ENCODE results near the gene FFAR1. TPM values are rescaled to one million over a fixed set of nuclear protein-coding genes. Genes with fewer than 3 reads are reported as not detected.
A peak's percentile ranks its signal among the peaks of the same experiment; 100 is the strongest.

Gene FFAR1
- total RNA-seq, 1 donor from 2014 or later = 0.18 TPM

DNA sequence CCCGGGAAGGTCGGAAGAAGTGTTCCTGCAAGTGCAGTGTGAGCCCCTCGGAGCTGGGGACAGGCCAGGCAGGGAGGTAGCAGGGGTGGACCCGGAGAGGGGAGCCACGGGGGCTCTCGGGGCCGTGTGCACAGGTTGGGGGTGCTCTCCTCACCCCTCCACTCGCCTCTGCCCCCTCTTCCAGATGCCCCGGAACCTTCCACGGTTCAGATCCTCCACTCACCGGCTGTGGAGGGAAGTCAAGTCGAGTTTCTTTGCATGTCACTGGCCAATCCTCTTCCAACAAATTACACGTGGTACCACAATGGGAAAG is 9.8 kb upstream of the FFAR1 start:
- Mint-ChIP-seq H3K9me3 (no peaks in the 10 kb centered on the region), H3K36me3 (ENCODE audit: low read depth) (no peaks in the 10 kb centered on the region), H3K27ac (no peak overlapping the region), H3K27me3 (ENCODE audit: insufficient read depth) (peaks cover 6% of the 10 kb centered on the region), H3K4me1 (ENCODE audit: low read depth) (peaks cover 24% of the 10 kb centered on the region), H3K4me3 (no peak overlapping the region)
- no peak for DNase-seq (ENCODE audit: low spot score)
- intact Hi-C loops (cut with micrococcal nuclease) = no loop called here

DNA sequence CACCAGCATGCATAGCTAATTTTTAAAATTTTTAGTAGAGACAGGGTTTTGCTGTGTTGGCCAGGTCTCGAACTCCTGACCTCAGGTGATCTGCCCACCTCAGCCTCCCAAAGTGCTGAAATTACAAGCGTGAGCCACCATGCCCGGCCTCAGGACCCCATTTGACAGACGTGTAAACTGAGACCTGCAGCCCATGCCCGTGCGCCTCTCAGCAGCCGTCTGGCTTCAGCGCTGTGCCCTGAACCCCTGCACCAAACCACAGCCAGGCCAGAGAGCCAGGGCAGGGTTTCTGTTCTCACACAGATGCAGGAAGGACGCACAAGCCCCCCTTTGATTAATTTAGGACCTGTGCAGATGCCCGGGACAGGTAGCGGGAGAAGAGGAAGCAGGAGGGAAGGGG is 7.3 kb upstream of the FFAR1 start:
- no peak overlapping the region for H3K4me3 Mint-ChIP-seq
- no peak overlapping the region for H3K27ac Mint-ChIP-seq
- H3K27me3 Mint-ChIP-seq (ENCODE audit: insufficient read depth) = peaks cover 6% of the 10 kb centered on the region
- no peaks in the 10 kb centered on the region for H3K36me3 Mint-ChIP-seq (ENCODE audit: low read depth)
- H3K4me1 Mint-ChIP-seq (ENCODE audit: low read depth) = peaks cover under 1% of the 10 kb centered on the region
- H3K9me3 Mint-ChIP-seq = no peaks in the 10 kb centered on the region
- no peak for DNase-seq (ENCODE audit: low spot score)
- intact Hi-C loops (cut with micrococcal nuclease) = no loop called here

DNA sequence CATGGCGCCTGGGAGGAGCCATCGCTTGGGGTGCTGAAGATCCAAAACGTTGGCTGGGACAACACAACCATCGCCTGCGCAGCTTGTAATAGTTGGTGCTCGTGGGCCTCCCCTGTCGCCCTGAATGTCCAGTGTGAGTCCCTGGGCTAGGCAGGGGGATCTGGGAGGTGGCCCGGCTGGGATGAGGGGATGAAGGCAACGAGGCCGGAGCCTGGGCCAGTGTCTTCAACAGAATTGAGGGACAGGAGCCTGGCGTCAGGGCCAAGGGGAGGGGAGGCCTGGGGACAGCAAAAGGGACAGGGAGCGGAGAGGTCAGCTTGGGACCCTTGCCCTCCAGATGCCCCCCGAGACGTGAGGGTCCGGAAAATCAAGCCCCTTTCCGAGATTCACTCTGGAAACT is 6.7 kb upstream of the FFAR1 start:
- H3K4me3 Mint-ChIP-seq = no peak overlapping the region
- intact Hi-C loops (cut with micrococcal nuclease) = no loop called here
- peaks cover 6% of the 10 kb centered on the region for H3K27me3 Mint-ChIP-seq (ENCODE audit: insufficient read depth)
- DNase-seq (ENCODE audit: low spot score) = no peak
- H3K27ac Mint-ChIP-seq = no peak overlapping the region
- H3K36me3 Mint-ChIP-seq (ENCODE audit: low read depth) = no peaks in the 10 kb centered on the region
- H3K9me3 Mint-ChIP-seq = no peaks in the 10 kb centered on the region
- peaks cover 6% of the 10 kb centered on the region for H3K4me1 Mint-ChIP-seq (ENCODE audit: low read depth)

DNA sequence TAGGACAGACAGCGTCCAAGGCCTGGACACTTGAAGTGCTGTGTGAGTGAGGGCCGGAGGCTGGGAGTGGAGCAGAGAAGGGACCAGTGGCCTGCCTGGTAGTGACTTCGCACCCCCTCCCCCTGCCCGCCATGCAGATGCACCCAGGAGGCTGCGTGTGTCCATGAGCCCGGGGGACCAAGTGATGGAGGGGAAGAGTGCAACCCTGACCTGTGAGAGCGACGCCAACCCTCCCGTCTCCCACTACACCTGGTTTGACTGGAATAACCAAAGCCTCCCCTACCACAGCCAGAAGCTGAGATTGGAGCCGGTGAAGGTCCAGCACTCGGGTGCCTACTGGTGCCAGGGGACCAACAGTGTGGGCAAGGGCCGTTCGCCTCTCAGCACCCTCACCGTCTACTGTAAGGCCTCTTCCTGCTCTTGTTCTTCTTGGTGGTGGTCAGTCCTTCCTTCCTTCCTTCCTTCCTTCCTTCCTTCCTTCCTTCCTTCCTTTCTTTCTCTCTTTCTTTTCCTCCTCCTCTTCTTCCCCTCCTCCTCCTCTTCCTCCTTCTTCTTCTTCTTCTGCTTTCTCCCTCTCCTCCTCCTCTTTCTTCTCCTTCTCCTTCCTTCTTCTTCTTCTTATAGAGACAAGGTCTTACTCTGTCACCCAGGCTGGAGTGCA is 6.0 kb upstream of the FFAR1 start:
- H3K4me3 Mint-ChIP-seq = no peak overlapping the region
- intact Hi-C loops (cut with micrococcal nuclease) = no loop called here
- H3K36me3 Mint-ChIP-seq (ENCODE audit: low read depth) = no peaks in the 10 kb centered on the region
- H3K27ac Mint-ChIP-seq = no peak overlapping the region
- H3K27me3 Mint-ChIP-seq (ENCODE audit: insufficient read depth) = peaks cover 6% of the 10 kb centered on the region
- H3K9me3 Mint-ChIP-seq = no peaks in the 10 kb centered on the region
- DNase-seq (ENCODE audit: low spot score) = no peak
- peaks cover 13% of the 10 kb centered on the region for H3K4me1 Mint-ChIP-seq (ENCODE audit: low read depth)

DNA sequence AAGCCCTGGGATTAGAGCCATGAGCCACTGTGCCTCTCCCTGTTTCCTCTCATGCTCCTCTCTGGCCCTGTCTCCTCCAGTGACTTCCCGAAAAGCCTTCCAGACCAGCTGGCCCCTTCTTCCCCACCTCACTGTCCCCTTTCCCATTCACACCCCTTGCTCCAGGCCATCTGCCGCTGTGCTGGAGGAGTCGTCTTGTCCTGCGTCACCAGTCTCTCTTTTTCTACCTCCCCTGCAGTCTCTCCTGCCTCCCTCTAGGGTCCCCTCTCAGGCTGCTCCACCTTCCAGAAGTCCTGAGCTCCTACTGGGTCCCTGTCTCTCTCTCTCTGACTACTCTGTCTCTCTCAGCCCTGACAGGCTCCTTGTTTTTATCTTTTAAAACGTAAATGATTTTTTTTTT is 5.3 kb upstream of the FFAR1 start:
- Mint-ChIP-seq H3K27me3 (ENCODE audit: insufficient read depth) (peaks cover 6% of the 10 kb centered on the region), H3K4me1 (ENCODE audit: low read depth) (peaks cover 20% of the 10 kb centered on the region), H3K9me3 (no peaks in the 10 kb centered on the region), H3K27ac (peak overlapping the region; percentile 27), H3K4me3 (no peak overlapping the region), H3K36me3 (ENCODE audit: low read depth) (no peaks in the 10 kb centered on the region)
- DNase-seq (ENCODE audit: low spot score) = no peak
- intact Hi-C loops (cut with micrococcal nuclease) = no loop called here

DNA sequence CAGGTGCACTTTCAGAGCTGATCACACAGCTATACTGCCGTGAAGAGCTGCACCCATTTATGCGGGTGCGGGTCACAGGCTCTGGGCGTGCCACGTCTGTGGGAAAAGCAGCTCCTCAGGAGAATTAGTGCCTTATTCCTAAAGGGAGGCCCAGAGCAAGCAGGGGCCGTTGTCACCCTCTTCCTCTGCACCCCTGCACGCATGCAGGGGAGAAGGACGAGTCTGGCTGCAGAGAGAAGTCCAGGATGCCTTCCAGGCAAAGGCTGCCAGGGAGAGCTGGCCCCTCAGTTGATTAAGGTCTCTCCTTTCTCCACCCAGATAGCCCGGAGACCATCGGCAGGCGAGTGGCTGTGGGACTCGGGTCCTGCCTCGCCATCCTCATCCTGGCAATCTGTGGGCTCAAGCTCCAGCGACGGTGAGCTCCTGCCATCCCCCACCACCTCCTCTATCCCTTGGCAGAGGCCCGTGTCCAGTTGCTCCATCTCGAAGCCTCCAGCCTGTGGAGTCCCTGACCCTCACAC is 3.1 kb upstream of the FFAR1 start:
- H3K9me3 Mint-ChIP-seq = no peaks in the 10 kb centered on the region
- peaks cover 37% of the 10 kb centered on the region for H3K4me1 Mint-ChIP-seq (ENCODE audit: low read depth)
- no peak overlapping the region for H3K27ac Mint-ChIP-seq
- H3K36me3 Mint-ChIP-seq (ENCODE audit: low read depth) = no peaks in the 10 kb centered on the region
- H3K27me3 Mint-ChIP-seq (ENCODE audit: insufficient read depth) = peaks cover 6% of the 10 kb centered on the region
- no peak overlapping the region for H3K4me3 Mint-ChIP-seq
- intact Hi-C loops (cut with micrococcal nuclease) = loop anchor here (5.0 kb wide), 2 partner anchors 137 to 202 kb away; partner anchors contain the start of gene FXYD7
- DNase-seq (ENCODE audit: low spot score) = no peak

DNA sequence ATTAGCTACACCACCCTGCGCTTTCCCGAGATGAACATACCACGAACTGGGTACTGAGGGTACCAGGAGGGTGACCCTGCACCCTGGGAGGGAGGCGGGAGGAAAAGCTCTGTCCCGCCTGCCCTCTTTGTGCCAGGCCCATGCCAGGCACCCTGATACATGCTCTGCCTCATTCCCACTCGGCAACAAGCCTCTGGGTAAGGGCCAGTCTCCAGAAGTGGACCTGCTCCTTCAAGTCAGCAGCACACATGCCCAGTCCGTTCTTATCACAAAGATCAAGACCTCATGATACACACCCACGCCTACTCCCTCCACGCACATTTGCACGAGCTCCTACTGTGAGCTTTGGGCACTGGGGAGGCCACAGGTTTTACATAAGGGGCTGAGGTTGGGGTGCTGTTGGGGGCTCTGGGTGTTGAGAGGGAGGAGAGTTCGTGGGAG is 2.0 kb upstream of the FFAR1 start:
- DNase-seq (ENCODE audit: low spot score) = no peak
- intact Hi-C loops (cut with micrococcal nuclease) = loop anchor here (2.0 to 5.0 kb wide), 4 partner anchors 39 to 203 kb away; partner anchors contain the start of gene FXYD7

DNA sequence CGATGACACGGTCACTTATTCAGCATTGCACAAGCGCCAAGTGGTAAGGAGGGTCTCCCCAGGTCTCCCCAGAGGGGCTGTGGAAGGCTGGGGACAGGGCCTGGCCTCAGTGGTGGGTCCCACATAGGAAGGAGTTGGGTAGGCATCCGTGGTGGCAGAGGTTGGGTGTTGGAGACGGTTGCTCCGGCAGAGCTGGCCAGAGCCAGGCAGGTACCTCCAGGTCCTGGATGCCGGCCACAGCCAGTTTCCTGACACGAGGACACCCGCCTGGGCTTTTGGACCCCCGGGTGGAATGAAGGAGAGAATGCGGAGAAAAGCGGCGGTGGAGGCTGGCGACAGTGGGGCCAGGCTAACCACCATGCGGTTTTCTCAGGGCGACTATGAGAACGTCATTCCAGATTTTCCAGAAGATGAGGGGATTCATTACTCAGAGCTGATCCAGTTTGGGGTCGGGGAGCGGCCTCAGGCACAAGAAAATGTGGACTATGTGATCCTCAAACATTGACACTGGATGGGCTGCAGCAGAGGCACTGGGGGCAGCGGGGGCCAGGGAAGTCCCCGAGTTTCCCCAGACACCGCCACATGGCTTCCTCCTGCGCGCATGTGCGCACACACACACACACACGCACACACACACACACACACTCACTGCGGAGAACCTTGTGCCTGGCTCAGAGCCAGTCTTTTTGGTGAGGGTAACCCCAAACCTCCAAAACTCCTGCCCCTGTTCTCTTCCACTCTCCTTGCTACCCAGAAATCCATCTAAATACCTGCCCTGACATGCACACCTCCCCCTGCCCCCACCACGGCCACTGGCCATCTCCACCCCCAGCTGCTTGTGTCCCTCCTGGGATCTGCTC is 1.3 kb upstream of the FFAR1 start:
- H3K4me1 Mint-ChIP-seq (ENCODE audit: low read depth) = peaks cover 37% of the 10 kb centered on the region
- H3K9me3 Mint-ChIP-seq = no peaks in the 10 kb centered on the region
- H3K27me3 Mint-ChIP-seq (ENCODE audit: insufficient read depth) = peaks cover 8% of the 10 kb centered on the region
- intact Hi-C loops (cut with micrococcal nuclease) = loop anchor here (1.0 to 5.0 kb wide), 6 partner anchors 40 to 204 kb away; partner anchors contain the start of gene FXYD7
- H3K4me3 Mint-ChIP-seq = peak overlapping the region; percentile 74
- peak; percentile 52 for DNase-seq (ENCODE audit: low spot score)
- peak overlapping the region; percentile 99 for H3K27ac Mint-ChIP-seq
- H3K36me3 Mint-ChIP-seq (ENCODE audit: low read depth) = no peaks in the 10 kb centered on the region

More for the DNA sequence above, 2.0 kb upstream of the FFAR1 start:
- Mint-ChIP-seq H3K9me3 (no peaks in the 10 kb centered on the region), H3K27me3 (ENCODE audit: insufficient read depth) (peaks cover 6% of the 10 kb centered on the region), H3K4me1 (ENCODE audit: low read depth) (peaks cover 37% of the 10 kb centered on the region), H3K4me3 (peak overlapping the region; percentile 9), H3K36me3 (ENCODE audit: low read depth) (no peaks in the 10 kb centered on the region), H3K27ac (peak overlapping the region; percentile 99)

DNA sequence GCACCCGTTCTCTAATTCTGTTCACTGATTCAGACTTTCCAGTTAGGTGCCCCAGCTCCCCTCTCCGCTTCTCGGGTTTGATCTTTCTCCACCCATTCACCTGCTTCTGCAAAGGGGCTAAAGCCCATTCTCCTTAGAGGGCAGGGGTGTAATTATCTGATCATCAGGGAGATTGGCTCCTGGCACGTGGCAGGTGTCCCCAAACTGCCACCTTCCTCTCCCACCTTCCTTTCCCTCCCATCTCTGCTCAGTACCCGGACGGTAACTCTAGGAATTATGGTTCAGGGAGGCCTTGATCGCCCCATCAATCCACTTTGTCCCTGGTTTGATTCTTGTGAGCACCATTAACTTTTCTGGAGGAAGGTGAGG is 212 bp downstream of the FFAR1 start:
- H3K4me3 Mint-ChIP-seq = peak overlapping the region; percentile 74

DNA sequence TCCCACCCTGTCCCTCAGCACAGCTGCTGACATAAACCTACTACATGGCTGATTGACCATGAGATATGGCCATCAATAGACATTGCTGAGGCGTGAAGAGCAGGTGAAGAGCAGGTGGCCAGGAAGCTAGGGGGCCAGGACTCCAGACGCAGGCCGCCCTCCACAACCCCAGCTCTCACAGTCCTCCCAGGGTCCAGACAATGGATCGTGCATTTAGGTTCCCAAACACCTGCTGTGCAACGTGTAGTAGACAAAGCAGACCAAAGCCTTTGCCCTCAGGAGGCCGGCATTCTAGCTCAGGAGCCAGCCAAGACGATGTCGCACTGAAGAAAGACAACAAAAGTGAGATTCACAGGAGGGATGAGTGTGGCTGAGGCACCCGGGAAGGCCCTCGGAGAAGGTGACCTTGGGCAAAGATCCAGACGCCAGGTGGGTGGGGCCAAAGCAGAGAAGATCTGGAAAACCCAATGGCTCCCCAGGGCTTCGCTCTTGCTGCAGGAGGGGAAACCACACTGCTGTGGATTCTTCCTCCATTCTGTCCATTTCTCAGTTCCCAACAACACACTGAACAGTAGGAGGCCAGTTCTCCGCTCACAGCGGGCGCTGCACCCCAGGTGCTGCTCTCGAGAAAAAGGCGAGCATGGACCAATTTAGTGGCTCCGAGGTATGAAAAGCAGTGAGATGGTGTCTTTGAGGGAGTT is 1.4 kb downstream of the FFAR1 start:
- no peaks in the 10 kb centered on the region for H3K9me3 Mint-ChIP-seq
- H3K4me1 Mint-ChIP-seq (ENCODE audit: low read depth) = peaks cover 43% of the 10 kb centered on the region
- H3K4me3 Mint-ChIP-seq = no peak overlapping the region
- peak overlapping the region; percentile 29 for H3K27ac Mint-ChIP-seq
- no peak for DNase-seq (ENCODE audit: low spot score)
- H3K36me3 Mint-ChIP-seq (ENCODE audit: low read depth) = no peaks in the 10 kb centered on the region
- intact Hi-C loops (cut with micrococcal nuclease) = loop anchor here (5.0 kb wide), 2 partner anchors 142 to 207 kb away; partner anchors contain the start of gene FXYD7
- peaks cover 2% of the 10 kb centered on the region for H3K27me3 Mint-ChIP-seq (ENCODE audit: insufficient read depth)

More for the DNA sequence above, 212 bp downstream of the FFAR1 start:
- DNase-seq (ENCODE audit: low spot score) = no peak
- H3K27me3 Mint-ChIP-seq (ENCODE audit: insufficient read depth) = peaks cover 2% of the 10 kb centered on the region
- H3K9me3 Mint-ChIP-seq = no peaks in the 10 kb centered on the region
- H3K36me3 Mint-ChIP-seq (ENCODE audit: low read depth) = no peaks in the 10 kb centered on the region
- peak overlapping the region; percentile 99 for H3K27ac Mint-ChIP-seq
- H3K4me1 Mint-ChIP-seq (ENCODE audit: low read depth) = peaks cover 41% of the 10 kb centered on the region
- intact Hi-C loops (cut with micrococcal nuclease) = loop anchor here (1.0 to 5.0 kb wide), 6 partner anchors 41 to 206 kb away; partner anchors contain the start of gene FXYD7

DNA sequence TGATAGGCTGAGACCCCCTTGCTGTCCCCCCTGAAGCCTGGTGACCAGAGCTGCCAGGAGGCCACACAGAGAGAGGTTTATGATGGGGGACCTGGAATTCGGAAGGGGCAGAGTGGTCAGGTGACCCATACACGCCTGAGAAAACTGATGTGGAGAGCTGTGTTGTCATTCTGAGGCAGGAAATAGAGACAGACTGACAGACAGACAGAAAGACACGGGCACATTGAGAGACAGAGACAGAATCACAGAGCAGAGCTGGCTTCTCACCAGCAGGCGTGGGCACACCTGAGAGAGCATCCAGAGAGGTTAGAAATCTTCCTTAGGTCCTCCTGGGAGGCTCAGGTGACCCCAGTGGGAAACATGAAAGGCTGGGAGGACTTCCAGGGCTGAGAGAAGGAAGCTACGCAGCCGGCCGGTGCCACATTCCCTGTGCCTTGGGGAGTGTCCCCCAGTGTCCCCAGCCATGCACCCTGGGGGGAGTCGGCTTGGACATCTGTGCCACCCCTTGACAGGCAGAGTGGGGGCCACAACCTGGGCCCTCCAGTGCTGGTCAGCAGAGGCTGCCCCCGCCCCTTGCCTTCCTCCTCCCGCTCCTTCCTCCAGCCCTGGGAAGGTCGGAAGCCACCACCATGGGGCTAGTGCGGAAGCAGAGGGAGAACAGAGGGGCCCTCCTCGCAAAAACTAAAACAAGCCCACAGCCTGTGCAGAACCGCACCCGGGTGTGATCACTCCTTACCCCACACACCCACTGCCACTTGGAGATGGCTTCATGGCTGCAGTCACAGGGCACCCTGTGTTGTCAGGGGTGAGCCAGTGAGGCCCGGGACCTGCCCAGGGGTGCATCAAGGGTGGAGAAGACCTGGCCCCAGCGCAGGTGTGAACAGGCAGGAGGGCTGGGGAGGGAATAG is 2.2 kb downstream of the FFAR1 start:
- Mint-ChIP-seq H3K9me3 (no peaks in the 10 kb centered on the region), H3K27me3 (ENCODE audit: insufficient read depth) (peaks cover 2% of the 10 kb centered on the region), H3K4me3 (no peak overlapping the region), H3K27ac (peak overlapping the region; percentile 24), H3K36me3 (ENCODE audit: low read depth) (no peaks in the 10 kb centered on the region), H3K4me1 (ENCODE audit: low read depth) (peaks cover 43% of the 10 kb centered on the region)
- intact Hi-C loops (cut with micrococcal nuclease) = loop anchor here (5.0 kb wide), 2 partner anchors 143 to 208 kb away; partner anchors contain the start of gene FXYD7
- DNase-seq (ENCODE audit: low spot score) = no peak

DNA sequence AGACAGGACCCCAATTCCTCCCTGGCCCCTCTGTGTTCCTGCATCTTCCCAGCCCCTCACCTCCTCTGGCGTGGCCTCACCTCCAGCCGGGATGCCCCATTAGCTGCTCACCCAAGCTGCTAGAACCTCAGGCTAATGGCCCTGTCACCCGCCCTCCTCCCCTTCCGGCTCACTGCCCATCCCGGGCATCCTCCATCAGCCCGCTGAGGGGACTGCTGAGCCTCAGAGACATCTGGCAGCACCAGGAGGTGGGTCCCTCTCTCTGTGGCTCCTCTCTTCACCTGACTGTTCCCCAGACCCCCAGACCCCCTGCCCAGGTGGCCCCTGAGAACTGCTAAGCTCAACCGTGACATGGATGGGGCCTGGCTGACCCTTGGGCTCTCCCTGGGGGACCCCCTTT is 2.9 kb downstream of the FFAR1 start:
- Mint-ChIP-seq H3K27ac (no peak overlapping the region), H3K4me3 (no peak overlapping the region), H3K36me3 (ENCODE audit: low read depth) (no peaks in the 10 kb centered on the region), H3K9me3 (no peaks in the 10 kb centered on the region), H3K27me3 (ENCODE audit: insufficient read depth) (peaks cover 2% of the 10 kb centered on the region), H3K4me1 (ENCODE audit: low read depth) (peaks cover 41% of the 10 kb centered on the region)
- intact Hi-C loops (cut with micrococcal nuclease) = no loop called here
- DNase-seq (ENCODE audit: low spot score) = no peak
